K562 (cell line): Measurements from ENCODE around the gene CYB561A3. TPM values are rescaled to one million over a fixed set of nuclear protein-coding genes. Genes with fewer than 3 reads are reported as not detected.

Experiments
- CBX5 ChIP-seq: IDR thresholded peaks from 2 replicates; pipeline ENCODE4 v1.6.1; 2014; ENCODE audit warnings: low read depth, borderline replicate concordance
- DNMT1 ChIP-seq: fragments of 450-650 bp; IDR thresholded peaks from 2 replicates; pipeline ENCODE4 v1.6.1; 2016; ENCODE audit warnings: antibody characterized with exemption, mild to moderate bottlenecking
- EP400 ChIP-seq: fragments of 450-650 bp; IDR thresholded peaks from 2 replicates; pipeline ENCODE4 v1.6.1; 2017; ENCODE audit warnings: antibody characterized with exemption, mild to moderate bottlenecking, moderate library complexity
- ESRRA ChIP-seq: fragments of 450-650 bp; IDR thresholded peaks from 2 replicates; pipeline ENCODE4 v1.6.1; 2014; ENCODE audit warnings: low read depth, mild to moderate bottlenecking, moderate library complexity, borderline replicate concordance
- GTF2A2 ChIP-seq: IDR thresholded peaks from 2 replicates; pipeline ENCODE4 v1.6.1; 2016; ENCODE audit warnings: mild to moderate bottlenecking, missing genetic modification characterization, missing compliant biosample characterization
- NCOA6 ChIP-seq: fragments of 450-650 bp; IDR thresholded peaks from 2 replicates; pipeline ENCODE4 v1.6.1; 2017; ENCODE audit warnings: mild to moderate bottlenecking
- NR2C1 ChIP-seq, 2 experiments: fragments of 450-650 bp; IDR thresholded peaks; 2 replicates each; pipeline ENCODE4 v1.6.1; 2017; ENCODE audit warnings: mild to moderate bottlenecking in 2 of 2, antibody characterized with exemption in 1 of 2, inconsistent platforms in 1 of 2, missing compliant biosample characterization in 1 of 2, missing genetic modification characterization in 1 of 2
- POLR2AphosphoS2 ChIP-seq: IDR thresholded peaks from 2 replicates; pipeline ENCODE4 v1.6.1; 2012; ENCODE audit warnings: low read length, improper control_type of control experiment
- PYGO2 ChIP-seq: fragments of 450-650 bp; IDR thresholded peaks from 2 replicates; pipeline ENCODE4 v1.6.1; 2016; ENCODE audit warnings: mild to moderate bottlenecking, missing genetic modification characterization, moderate library complexity, missing compliant biosample characterization
- SMARCA4 ChIP-seq: fragments of 450-650 bp; IDR thresholded peaks from 2 replicates; pipeline ENCODE4 v1.6.1; 2016
- TEAD4 ChIP-seq, 2 experiments: sonication (generic) in 1 of 2; formaldehyde crosslinking in 1 of 2; IDR thresholded peaks; 2 replicates each; pipeline versions ENCODE4 v1.6.1 to v1.8.0; 2012 to 2022; ENCODE audit warnings: borderline replicate concordance in 1 of 2, inconsistent platforms in 1 of 2, low read length in 1 of 2, mild to moderate bottlenecking in 1 of 2, missing genetic modification reagents in 1 of 2
- TFAM ChIP-seq: fragments of 250-450 bp; sonication (Bioruptor Pico); conservative IDR thresholded peaks from 2 replicates; pipeline ENCODE4 v1.5.0; 2021; ENCODE audit warnings: mild to moderate bottlenecking, moderate library complexity
- WHSC1 ChIP-seq: IDR thresholded peaks from one replicate; pipeline ENCODE4 v1.6.1; 2012; ENCODE audit warnings: low read length, control low read depth, inconsistent platforms
- YY1 ChIP-seq, 3 experiments: IDR thresholded peaks; 2 replicates each; pipeline ENCODE4 v1.6.1; 2011; ENCODE audit warnings: low read length in 2 of 3, mild to moderate bottlenecking in 2 of 3, moderate library complexity in 2 of 3, borderline replicate concordance in 1 of 3, control low read depth in 1 of 3, low read depth in 1 of 3; ENCODE audit not compliant: insufficient read depth in 3 of 3, insufficient replicate concordance in 2 of 3, control insufficient read depth in 1 of 3, insufficient read length in 1 of 3; ENCODE audit errors: extremely low read depth in 1 of 3
- ZNF551 ChIP-seq: fragments of 250-450 bp; sonication (Bioruptor Pico); IDR thresholded peaks from 2 replicates; pipeline ENCODE4 v1.5.0; 2021; ENCODE audit warnings: mild to moderate bottlenecking, moderate library complexity
- ZNF644 ChIP-seq: fragments of 200-800 bp; sonication (Bioruptor generic); IDR thresholded peaks from 2 replicates; pipeline ENCODE4 v1.6.1; 2016; ENCODE audit warnings: low read depth, missing genetic modification characterization, missing compliant biosample characterization
- ZNF740 ChIP-seq, 3 experiments: fragments of 200-800 bp in 1 of 3; sonication (Bioruptor generic) in 1 of 3; sonication (generic) in 1 of 3; formaldehyde crosslinking in 1 of 3; IDR thresholded peaks; 2 replicates each; pipeline versions ENCODE4 v1.6.1 to v1.8.0; 2016 to 2022; ENCODE audit warnings: mild to moderate bottlenecking in 2 of 3, missing compliant biosample characterization in 2 of 3, missing genetic modification characterization in 2 of 3, missing genetic modification reagents in 1 of 3
- polyA plus RNA-seq, 8 experiments: library from polyadenylated mRNA; depleted of rRNA in 4 of 8; stranded (reverse) in 5 of 8; unstranded in 3 of 8; fragments of >200 nt; fragmentation: Nextera tagmentation in 2 of 8; fragmentation: Illumina TruSeq in 1 of 8; extraction: Ambion mirVana in 2 of 8; extraction: Trizol in 1 of 8; gene quantifications; 2 replicates each; pipeline versions ENCODE4 v1.2.1 to v1.2.3, GENCODE V29; 2011 to 2014; ENCODE audit warnings: inconsistent platforms in 1 of 8, missing spikeins in 1 of 8
- total RNA-seq, 7 experiments: library from RNA; depleted of rRNA in 6 of 7; stranded (reverse); fragments of >200 nt in 6 of 7; fragmentation: Illumina TruSeq in 2 of 7; extraction: Trizol in 2 of 7; gene quantifications; 2 replicates each; pipeline versions ENCODE4 v1.2.1 to v1.2.3, GENCODE V29; 2011 to 2021; ENCODE audit warnings: low replicate concordance in 1 of 7
- TF ChIP-seq, protein P1 (sequence below): sonication (generic); formaldehyde crosslinking; IDR thresholded peaks from 2 replicates; pipeline ENCODE4 v1.8.0; 2022; ENCODE audit warnings: mild to moderate bottlenecking, low read depth, missing genetic modification reagents
- TF ChIP-seq, protein P2 (sequence below): IDR thresholded peaks from 2 replicates; pipeline ENCODE4 v1.6.1; 2011; ENCODE audit warnings: borderline replicate concordance, low read depth, mild to moderate bottlenecking, moderate library complexity, low read length; ENCODE audit not compliant: insufficient read depth, poor library complexity, severe bottlenecking
- TF ChIP-seq, protein P3 (sequence below): fragments of 450-650 bp; formaldehyde crosslinking; IDR thresholded peaks from 2 replicates; pipeline ENCODE4 v1.4.0; 2022; ENCODE audit warnings: missing genetic modification characterization

CYB561A3 gene
- total and polyA plus RNA-seq, 9 of the 15 experiments (the other 6 are each of a cell fraction or from before 2014, with no cell fraction given): 29.2 to 78.9 (median 37.9) TPM

DNA sequence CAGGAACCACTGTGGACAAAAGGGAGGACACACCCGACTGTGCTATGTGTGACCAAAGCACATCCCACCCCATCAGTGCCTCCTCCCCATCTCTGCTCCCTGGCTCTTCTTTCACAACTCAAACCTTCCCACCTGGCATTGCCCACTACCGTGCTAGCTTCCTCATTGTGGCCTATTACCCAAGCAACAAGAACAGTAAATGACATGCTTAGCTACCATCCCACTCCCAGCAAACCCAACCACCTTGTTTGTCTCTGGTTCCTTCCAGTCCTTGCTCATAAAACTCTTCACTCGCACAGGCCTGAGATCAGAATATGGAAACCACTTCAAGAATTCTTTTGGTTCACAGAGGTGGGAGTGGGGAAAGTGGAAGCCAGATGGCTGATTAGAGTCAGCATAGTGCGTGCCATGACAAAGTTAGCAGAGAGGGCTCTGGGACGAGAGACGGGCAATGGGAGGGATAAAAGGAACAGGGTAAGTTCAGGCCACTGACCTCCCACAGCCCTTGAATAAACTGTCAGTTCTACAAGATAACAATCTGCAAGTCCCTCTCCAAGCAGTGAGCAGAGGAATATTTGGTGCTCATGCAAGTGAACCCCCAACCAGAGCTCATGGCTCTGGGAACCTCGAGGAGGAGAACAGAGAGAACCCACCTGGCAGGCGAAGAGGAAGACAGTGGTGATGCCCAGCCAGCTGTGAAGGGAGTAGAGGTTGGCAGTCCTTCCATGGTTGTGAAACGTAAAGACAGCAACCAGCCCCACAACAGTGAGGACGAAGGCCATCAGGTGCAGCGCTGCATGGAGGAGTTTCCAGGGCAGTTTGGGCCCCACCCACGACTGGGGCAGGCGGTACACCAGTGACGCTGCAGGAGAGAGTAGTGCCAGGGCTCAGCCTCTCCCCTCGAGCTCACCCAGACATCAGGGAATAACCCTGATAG is 8.3 kb downstream of the CYB561A3 start (continued):
- TF ChIP-seq, protein P1, sequence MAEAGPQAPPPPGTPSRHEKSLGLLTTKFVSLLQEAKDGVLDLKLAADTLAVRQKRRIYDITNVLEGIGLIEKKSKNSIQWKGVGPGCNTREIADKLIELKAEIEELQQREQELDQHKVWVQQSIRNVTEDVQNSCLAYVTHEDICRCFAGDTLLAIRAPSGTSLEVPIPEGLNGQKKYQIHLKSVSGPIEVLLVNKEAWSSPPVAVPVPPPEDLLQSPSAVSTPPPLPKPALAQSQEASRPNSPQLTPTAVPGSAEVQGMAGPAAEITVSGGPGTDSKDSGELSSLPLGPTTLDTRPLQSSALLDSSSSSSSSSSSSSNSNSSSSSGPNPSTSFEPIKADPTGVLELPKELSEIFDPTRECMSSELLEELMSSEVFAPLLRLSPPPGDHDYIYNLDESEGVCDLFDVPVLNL (CRISPR knock-in tag): 0 out of 2 replicates have a peak, but pooled peaks have one; percentile 19
- TF ChIP-seq TEAD4 (IDR thresholded peaks at IDR 0.05; ENCODE audit: low read length) (no peak), TEAD4 (CRISPR knock-in tag; IDR thresholded peaks at IDR 0.05; ENCODE audit: borderline replicate concordance) (no peak), GTF2A2 (tag) (no peak), CBX5 (no peak), TFAM (CRISPR knock-in tag) (no peak), ZNF551 (CRISPR knock-in tag) (no peak), SMARCA4 (no peak), POLR2AphosphoS2 (no peak), ZNF644 (tag) (no peak), NCOA6 (no peak), ZNF740 (CRISPR knock-in tag; IDR thresholded peaks at IDR 0.05) (no peak), ZNF740 (tag; IDR thresholded peaks at IDR 0.05) (no peak), EP400 (no peak), ESRRA (no peak), PYGO2 (no peak), NR2C1 (IDR thresholded peaks at IDR 0.05) (no peak), NR2C1 (tag; IDR thresholded peaks at IDR 0.05) (0 out of 2 replicates have a peak, but pooled peaks have one; percentile 8), WHSC1 (no peak), DNMT1 (no peak), YY1 (IDR thresholded peaks at IDR 0.05; ENCODE audit: borderline replicate concordance in 1 of 3, control insufficient read depth in 1 of 3, extremely low read depth in 1 of 3, insufficient read depth in 3 of 3, insufficient read length in 1 of 3, insufficient replicate concordance in 2 of 3, low read depth in 1 of 3, low read length in 2 of 3) (no peak)
- TF ChIP-seq, protein P2, sequence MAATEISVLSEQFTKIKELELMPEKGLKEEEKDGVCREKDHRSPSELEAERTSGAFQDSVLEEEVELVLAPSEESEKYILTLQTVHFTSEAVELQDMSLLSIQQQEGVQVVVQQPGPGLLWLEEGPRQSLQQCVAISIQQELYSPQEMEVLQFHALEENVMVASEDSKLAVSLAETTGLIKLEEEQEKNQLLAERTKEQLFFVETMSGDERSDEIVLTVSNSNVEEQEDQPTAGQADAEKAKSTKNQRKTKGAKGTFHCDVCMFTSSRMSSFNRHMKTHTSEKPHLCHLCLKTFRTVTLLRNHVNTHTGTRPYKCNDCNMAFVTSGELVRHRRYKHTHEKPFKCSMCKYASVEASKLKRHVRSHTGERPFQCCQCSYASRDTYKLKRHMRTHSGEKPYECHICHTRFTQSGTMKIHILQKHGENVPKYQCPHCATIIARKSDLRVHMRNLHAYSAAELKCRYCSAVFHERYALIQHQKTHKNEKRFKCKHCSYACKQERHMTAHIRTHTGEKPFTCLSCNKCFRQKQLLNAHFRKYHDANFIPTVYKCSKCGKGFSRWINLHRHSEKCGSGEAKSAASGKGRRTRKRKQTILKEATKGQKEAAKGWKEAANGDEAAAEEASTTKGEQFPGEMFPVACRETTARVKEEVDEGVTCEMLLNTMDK: no peak
- TF ChIP-seq, protein P3, sequence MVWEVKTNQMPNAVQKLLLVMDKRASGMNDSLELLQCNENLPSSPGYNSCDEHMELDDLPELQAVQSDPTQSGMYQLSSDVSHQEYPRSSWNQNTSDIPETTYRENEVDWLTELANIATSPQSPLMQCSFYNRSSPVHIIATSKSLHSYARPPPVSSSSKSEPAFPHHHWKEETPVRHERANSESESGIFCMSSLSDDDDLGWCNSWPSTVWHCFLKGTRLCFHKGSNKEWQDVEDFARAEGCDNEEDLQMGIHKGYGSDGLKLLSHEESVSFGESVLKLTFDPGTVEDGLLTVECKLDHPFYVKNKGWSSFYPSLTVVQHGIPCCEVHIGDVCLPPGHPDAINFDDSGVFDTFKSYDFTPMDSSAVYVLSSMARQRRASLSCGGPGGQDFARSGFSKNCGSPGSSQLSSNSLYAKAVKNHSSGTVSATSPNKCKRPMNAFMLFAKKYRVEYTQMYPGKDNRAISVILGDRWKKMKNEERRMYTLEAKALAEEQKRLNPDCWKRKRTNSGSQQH: no peak
